Urinary bladder (tissue), 4 donors: ENCODE results near the gene PIERCE2. TPM values are rescaled to one million over a fixed set of nuclear protein-coding genes. Genes with fewer than 3 reads are reported as not detected.
"Not testable (repeated sequence)": the region's sequence is repeated elsewhere in the genome, so short reads cannot be mapped to it uniquely, and the experiment has no call there.

Experiments used
- DNase-seq: peaks from one replicate; pipeline ENCODE4 v3.0.0-alpha.2; 2015; ENCODE audit errors: extremely low spot score
- H3K27ac ChIP-seq: one replicate; pipeline ENCODE4 v1.5.1; 2013; ENCODE audit warnings: low read depth, mild to moderate bottlenecking, moderate library complexity
- H3K36me3 ChIP-seq: one replicate; pipeline ENCODE4 v1.6.1; 2013; ENCODE audit warnings: mild to moderate bottlenecking, moderate library complexity; ENCODE audit not compliant: insufficient read depth
- H3K4me1 ChIP-seq: one replicate; pipeline ENCODE4 v1.6.1; 2013; ENCODE audit warnings: mild to moderate bottlenecking, moderate library complexity; ENCODE audit not compliant: insufficient read depth
- H3K4me3 ChIP-seq: one replicate; pipeline ENCODE4 v1.5.1; 2013; ENCODE audit warnings: low read depth, low read length
- WGBS: extraction: QIAGEN DNeasy Blood & Tissue Kit; methylation state at CpG from one replicate; pipeline ENCODE4 v1.1.7; 2013; 5-methylcytosine and 5-hydroxymethylcytosine counted together
- polyA plus RNA-seq: library from polyadenylated mRNA; stranded (reverse); fragments of 200-250 nt; gene quantifications from one replicate; pipeline ENCODE4 v1.2.3, GENCODE V29; 2013
- total RNA-seq: library from RNA; depleted of rRNA; stranded (reverse); fragments of >200 nt; gene quantifications from one replicate; pipeline ENCODE4 v1.2.3, GENCODE V29; 2014
- donor health status: healthy with polysubstance abuse.
- donor health status: healthy.

PIERCE2 gene
- total and polyA plus RNA-seq, 2 donors: 2.4 to 3.8 TPM

DNA sequence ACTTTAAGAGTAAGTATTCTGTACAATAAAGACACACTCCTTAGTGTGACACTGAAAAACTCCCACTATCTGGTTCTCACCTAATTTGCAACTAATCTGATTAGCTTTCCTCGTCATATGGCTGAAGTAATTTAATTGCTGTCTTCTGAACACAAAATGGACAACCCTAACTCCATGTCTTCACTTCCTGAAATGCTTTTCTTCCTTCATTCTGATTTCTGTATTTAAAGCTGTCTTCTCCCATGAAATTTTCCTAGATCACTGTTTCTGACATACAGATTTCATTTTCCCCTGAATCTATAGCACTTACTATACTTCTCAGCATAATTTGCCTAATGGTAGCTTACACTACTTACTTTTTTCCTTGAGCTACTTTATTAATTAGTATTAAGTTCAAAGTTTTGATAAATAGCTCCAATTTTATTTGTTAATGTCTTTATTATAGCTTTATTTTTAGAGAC is 6.5 kb upstream of the PIERCE2 start:
- Histone ChIP-seq H3K36me3 (no peaks in the 10 kb centered on the region), H3K4me3 (no peak overlapping the region), H3K27ac (no peak overlapping the region), H3K4me1 (no peaks in the 10 kb centered on the region)
- no peak for DNase-seq
- WGBS: 90% methylated on average over 1 of the region's 1 CpG

DNA sequence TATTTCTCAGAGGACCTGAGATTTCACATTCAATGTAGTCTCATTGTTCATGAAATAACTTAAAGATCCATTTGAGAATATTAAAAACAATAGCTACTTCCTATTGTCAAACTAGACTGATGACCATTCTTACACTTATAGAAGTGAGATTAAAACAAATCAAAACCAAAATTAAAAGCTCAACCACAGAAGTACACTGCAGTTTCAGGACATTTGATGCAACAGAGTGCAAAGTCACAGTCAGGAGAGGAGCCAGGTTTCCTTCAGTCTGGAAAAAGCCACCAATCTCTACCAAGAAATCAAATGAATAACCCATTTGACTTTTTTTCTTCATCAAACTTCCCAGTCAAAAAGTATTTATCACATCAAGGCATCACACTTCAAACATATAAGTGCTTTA is 5.6 kb upstream of the PIERCE2 start:
- Histone ChIP-seq H3K4me1 (no peaks in the 10 kb centered on the region), H3K4me3 (no peak overlapping the region), H3K36me3 (no peaks in the 10 kb centered on the region), H3K27ac (no peak overlapping the region)
- no peak for DNase-seq

DNA sequence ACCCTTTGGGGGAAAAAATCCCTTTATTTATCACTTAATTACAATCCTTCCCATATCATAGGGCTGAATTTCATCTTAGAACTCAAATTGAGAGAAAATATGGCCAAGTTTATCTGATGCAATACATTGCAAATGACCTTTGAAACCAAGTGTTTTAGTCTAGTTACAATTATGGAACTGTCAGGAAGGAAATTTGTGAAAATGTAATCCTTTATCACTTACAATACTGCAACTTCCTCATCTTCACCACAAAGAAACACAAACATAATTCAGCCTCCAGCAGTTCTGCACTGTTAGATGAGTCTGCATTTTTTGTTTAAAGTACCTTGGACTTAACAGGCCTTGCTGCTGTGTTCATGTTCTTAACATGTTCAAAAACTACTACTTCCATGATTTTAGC is 4.8 kb upstream of the PIERCE2 start:
- Histone ChIP-seq H3K4me3 (no peak overlapping the region), H3K36me3 (no peaks in the 10 kb centered on the region), H3K27ac (no peak overlapping the region), H3K4me1 (no peaks in the 10 kb centered on the region)
- DNase-seq: no peak

DNA sequence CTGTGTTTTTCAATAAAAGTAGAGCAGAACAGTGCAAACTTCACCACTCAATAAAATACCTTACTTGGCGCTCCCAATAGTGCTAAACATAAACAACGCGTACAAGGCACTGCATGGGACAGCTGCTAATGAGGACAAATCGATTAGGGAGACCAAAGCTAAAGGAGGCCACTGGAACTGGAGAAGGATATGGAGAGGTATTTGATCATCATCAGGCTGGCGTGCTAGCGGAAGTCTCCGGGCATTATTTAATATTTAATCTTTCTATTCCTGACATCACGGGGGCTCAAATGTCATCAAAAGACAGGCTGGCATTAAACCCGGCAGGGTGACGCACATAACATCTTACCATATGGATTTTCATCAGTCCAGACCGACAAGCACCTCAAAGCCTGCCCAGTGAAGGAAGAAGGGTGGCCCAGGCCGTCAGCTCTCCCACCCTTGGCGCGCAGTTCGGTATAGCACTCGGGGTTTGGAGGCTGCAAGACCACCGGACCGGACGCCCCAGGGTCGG is 740 bp upstream of the PIERCE2 start:
- peak overlapping the region; percentile 84 for H3K4me3 ChIP-seq
- H3K4me1 ChIP-seq: no peaks in the 10 kb centered on the region
- H3K36me3 ChIP-seq: no peaks in the 10 kb centered on the region
- DNase-seq: no peak
- peak overlapping the region; percentile 80 for H3K27ac ChIP-seq
- WGBS: under 1% methylated on average over 20 of the region's 20 CpGs

DNA sequence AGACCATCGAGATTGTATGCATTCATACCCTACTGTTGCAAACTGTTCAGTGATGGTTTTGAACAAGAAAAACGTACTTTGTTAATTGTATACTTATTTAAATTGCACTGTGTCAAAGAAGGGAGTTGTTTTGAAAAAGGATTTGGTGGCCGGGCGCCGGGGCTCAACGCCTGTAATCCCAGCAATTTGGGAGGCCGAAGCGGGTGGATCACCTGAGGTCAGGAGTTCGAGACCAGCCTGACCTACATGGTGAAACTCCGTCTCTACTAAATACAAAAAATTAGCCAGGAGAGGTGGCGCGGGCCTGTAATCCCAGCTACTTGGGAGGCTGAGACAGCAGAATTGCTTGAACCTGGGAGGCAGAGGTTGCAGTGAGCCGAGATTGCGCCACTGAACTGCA is 681 bp downstream of the PIERCE2 start:
- WGBS: 50% methylated on average over 14 of the region's 14 CpGs
- not testable (repeated sequence) for DNase-seq

DNA sequence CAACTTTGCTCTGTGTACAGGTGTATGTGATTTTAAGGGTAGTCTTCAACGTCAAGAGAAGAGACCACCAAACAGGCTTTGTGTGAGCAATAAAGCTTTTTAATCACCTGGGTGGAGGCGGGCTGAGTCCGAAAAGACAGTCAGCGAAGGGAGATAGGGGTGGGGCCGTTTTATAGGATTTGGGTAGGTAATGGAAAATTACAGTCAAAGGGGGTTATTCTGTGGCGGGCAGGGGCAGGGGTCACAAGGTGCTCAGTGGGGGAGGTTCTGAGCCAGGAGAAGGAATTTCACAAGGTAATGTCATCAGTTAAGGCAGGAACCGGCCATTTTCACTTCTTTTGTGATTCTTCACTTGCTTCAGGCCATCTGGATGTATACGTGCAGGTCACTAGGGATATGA is 9.4 kb downstream of the PIERCE2 start:
- H3K36me3 ChIP-seq, DNase-seq, H3K4me1 ChIP-seq, H3K27ac ChIP-seq, H3K4me3 ChIP-seq: not testable (repeated sequence)
- 63% methylated on average over 8 of the region's 8 CpGs for WGBS

More for the DNA sequence above, 681 bp downstream of the PIERCE2 start:
- not testable (repeated sequence) for H3K27ac ChIP-seq, H3K4me1 ChIP-seq, H3K36me3 ChIP-seq
- peak overlapping the region; percentile 84 for H3K4me3 ChIP-seq

DNA sequence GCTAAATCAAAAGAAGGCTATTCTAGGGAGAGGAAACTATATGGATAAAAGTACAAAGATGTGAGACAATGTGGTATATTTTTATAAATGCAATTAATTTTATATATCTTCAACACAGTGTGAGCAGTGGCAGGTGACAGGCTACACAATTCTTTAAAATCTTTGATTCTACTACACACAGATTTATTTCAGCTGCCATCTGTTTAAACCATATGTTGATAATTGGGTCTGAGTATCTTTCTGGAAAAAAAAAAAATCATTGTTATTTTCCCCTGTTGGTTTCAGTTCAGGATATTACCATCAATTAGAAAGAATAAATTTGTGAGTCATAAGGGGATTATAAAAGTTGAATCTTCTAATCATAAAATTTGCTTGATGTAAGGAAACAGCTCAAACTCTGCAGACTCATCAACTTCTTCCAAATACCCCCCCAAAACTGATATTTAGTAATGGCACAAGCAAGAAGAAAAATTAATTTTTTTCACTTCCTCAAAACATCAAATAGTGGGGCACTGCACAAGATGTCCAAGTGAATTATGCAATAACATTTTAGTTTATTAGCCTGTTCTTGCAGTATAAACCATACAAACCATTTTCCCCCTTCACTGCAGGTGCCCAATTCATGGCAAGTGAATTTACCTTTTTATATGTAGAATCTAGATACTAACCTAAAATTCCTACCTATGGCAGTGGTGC is 12.0 kb downstream of the PIERCE2 start:
- H3K4me1 ChIP-seq: no peaks in the 10 kb centered on the region
- no peak overlapping the region for H3K27ac ChIP-seq
- DNase-seq: no peak
- H3K4me3 ChIP-seq: no peak overlapping the region
- peaks cover 3% of the 10 kb centered on the region for H3K36me3 ChIP-seq

DNA sequence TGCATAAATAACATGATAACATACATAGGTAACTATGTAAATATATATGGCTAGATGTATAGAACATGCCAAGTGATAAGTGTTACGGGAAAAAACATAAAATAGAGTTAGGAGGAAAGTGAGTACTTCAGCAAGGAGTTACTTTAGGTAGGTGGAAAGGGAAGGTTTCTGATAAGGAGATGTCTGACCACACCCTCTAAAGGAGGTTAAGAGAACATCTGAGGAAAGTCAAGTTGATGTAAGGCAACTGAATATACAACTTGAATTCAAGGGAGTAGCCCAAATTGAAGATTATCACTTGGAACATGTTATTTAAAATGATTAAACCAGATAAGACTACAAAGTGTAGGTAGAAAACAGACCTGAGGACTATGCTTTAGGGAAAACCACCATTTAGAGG is 13.8 kb downstream of the PIERCE2 start:
- H3K4me3 ChIP-seq: no peak overlapping the region
- H3K27ac ChIP-seq: no peak overlapping the region
- WGBS: 0% methylated on average over 1 of the region's 1 CpG
- no peaks in the 10 kb centered on the region for H3K4me1 ChIP-seq
- DNase-seq: no peak
- peaks cover 3% of the 10 kb centered on the region for H3K36me3 ChIP-seq

DNA sequence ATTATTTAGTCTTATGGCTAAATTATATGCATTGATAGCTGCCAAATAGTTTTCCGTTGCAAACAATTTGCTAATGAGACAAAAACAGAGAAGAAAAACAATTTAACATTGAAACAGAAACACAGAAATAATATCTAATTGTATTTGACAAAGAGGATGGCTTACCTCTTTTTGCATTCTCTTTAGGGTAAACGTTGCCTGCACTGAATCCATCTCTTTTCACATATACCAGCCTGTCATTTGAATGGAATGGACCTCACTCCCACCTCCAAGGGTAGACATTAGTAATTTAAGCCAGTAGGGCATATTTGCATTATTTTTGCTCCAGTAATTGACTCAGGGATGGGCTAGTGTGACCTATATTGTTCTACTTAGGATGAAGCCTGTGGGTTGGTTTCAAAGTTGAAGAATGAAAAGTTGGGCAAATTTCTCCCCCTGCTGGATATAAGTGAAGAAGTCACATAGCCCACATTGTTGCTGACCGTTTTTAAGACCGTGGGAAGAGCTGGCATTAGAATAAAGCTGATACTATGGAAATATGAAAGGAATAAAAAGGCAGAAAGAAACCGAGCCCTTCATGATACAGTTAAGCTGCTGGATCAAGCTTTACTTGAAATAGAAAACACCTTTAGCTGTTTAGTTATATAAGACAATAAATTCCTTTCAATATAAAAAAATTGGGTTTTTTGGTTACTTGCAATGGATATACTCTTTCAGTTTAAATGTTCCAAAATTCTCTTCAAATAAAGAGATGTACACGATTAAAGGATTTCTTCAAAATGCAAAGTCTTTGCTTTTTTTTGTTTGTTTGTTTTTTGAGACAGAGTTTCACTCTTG is 26.9 kb downstream of the PIERCE2 start:
- no peak overlapping the region for H3K4me3 ChIP-seq
- WGBS: 37% methylated on average over 6 of the region's 6 CpGs
- no peaks in the 10 kb centered on the region for H3K4me1 ChIP-seq
- DNase-seq: no peak
- no peak overlapping the region for H3K27ac ChIP-seq
- no peaks in the 10 kb centered on the region for H3K36me3 ChIP-seq

DNA sequence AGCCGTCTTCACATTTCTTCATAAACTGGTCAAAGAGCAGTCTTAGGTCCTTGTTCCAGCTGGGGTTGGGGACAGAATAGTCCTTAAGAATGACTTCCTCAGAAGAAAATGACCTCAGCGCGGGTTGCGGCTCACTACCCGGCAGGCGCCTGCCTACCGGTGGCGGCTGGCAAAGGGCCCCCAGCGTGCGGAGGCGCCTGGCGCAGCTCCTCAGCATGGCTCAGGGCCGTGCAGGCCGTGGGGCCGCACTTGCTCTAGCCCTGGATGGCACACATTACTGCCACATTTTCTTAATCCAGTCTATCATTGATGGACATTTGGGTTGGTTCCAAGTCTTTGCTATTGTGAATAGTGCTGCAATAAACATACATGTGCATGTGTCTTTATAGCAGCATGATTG is 34.8 kb downstream of the PIERCE2 start:
- 93% methylated on average over 15 of the region's 15 CpGs for WGBS
- not testable (repeated sequence) for DNase-seq, H3K4me1 ChIP-seq, H3K4me3 ChIP-seq, H3K36me3 ChIP-seq, H3K27ac ChIP-seq

DNA sequence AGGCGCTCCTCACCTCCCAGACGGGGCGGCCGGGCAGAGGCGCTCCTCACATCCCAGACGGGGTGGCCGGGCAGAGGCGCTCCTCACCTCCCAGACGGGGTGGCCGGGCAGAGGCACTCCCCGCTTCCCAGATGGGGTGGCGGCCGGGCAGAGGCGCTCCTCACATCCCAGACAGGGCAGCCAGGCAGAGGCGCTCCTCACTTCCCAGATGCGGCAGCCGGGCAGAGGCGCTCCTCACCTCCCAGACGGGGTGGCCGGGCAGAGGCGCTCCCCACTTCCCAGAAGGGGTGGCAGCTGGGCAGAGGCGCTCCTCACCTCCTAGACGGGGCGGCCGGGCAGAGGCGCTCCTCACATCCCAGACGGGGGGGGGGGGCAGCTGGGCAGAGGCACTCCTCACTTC is 37.6 kb downstream of the PIERCE2 start:
- not testable (repeated sequence) for H3K4me3 ChIP-seq, H3K36me3 ChIP-seq, DNase-seq, H3K4me1 ChIP-seq, H3K27ac ChIP-seq
- 93% methylated on average over 27 of the region's 27 CpGs for WGBS

DNA sequence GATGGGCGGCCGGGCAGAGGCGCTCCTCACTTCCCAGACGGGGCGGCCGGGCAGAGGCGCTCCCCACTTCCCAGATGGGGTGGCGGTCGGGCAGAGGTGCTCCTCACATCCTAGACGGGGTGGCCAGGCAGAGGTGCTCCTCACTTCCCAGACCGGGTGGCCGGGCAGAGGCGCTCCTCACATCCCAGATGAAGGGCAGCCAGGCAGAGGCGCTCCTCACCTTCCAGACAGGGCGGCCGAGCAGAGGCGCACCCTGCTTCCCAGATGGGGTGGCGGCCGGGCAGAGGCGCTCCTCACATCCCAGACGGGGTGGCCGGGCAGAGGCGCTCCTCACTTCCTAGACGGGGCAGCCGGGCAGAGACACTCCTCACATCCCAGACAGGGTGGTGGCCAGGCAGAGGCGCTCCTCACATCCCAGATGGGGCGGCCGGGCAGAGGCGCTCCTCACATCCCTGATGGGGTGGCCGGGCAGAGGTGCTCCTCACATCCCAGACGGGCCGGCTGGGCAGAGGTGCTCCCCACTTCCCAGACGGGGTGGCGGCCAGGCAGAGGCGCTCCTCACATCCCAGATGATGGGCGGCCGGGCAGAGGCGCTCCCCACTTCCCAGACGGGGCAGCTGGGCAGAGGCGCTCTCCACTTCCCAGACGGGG is 38.2 kb downstream of the PIERCE2 start:
- H3K4me3 ChIP-seq, H3K27ac ChIP-seq, H3K4me1 ChIP-seq, H3K36me3 ChIP-seq, DNase-seq: not testable (repeated sequence)
- WGBS: over 99% methylated on average over 41 of the region's 41 CpGs

DNA sequence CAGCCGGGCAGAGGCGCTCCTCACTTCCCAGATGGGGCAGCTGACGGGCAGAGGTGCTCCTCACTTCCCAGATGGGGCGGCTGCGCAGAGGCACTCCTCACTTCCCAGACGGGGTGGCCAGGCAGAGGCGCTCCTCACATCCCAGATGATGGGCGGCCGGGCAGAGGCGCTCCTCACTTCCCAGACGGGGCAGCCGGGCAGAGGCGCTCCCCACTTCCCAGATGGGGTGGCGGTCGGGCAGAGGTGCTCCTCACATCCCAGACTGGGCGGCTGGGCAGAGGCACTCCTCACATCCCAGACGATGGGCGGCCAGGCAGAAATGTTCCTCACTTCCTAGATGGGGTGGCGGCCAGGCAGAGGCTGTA is 38.7 kb downstream of the PIERCE2 start:
- H3K4me3 ChIP-seq, H3K36me3 ChIP-seq, DNase-seq, H3K27ac ChIP-seq, H3K4me1 ChIP-seq: not testable (repeated sequence)
- over 99% methylated on average over 19 of the region's 19 CpGs for WGBS
